Calu3 (cell line): Measurements from ENCODE around the gene RBM39. TPM values are rescaled to one million over a fixed set of nuclear protein-coding genes. Genes with fewer than 3 reads are reported as not detected.

Source experiments
- BruUV-seq: library from RNA; stranded (reverse); fragments of 400-500 nt; replicated peaks from 2 replicates; lab custom pipeline; 2021; lab: Mats Ljungman, UMichigan
- CTCF ChIA-PET: fragments of 300-600 bp; sonication (Branson Sonifier 250); formaldehyde crosslinking; loops from one replicate; lab custom pipeline; 2022; ENCODE audit warnings: antibody characterized with exemption; lab: Charles Lee
- DNase-seq: peaks from one replicate; pipeline ENCODE4 v3.0.0; 2022
- H3K27ac Mint-ChIP-seq: one replicate; pipeline ENCODE4 v1.8.0; 2022; ENCODE audit warnings: mixed read lengths; ENCODE audit not compliant: unreplicated experiment
- H3K27me3 Mint-ChIP-seq: one replicate; pipeline ENCODE4 v1.8.0; 2022; ENCODE audit warnings: mixed read lengths; ENCODE audit not compliant: unreplicated experiment
- H3K36me3 Mint-ChIP-seq: one replicate; pipeline ENCODE4 v1.8.0; 2022; ENCODE audit warnings: mild to moderate bottlenecking, moderate library complexity, mixed read lengths; ENCODE audit not compliant: insufficient read depth, unreplicated experiment
- H3K4me1 Mint-ChIP-seq: one replicate; pipeline ENCODE4 v1.8.0; 2022; ENCODE audit warnings: mild to moderate bottlenecking, low read depth, mixed read lengths; ENCODE audit not compliant: unreplicated experiment
- H3K4me3 Mint-ChIP-seq: one replicate; pipeline ENCODE4 v1.8.0; 2022; ENCODE audit warnings: mild to moderate bottlenecking, low read depth, moderate library complexity, mixed read lengths; ENCODE audit not compliant: unreplicated experiment
- H3K9me3 Mint-ChIP-seq: one replicate; pipeline ENCODE4 v1.8.0; 2022; ENCODE audit warnings: low read depth, mixed read lengths; ENCODE audit not compliant: unreplicated experiment
- intact Hi-C: fragments of 100-400 bp; cut with micrococcal nuclease; formaldehyde crosslinking; loops from one replicate; pipeline ENCODE4 v1.10.0; 2022; ENCODE audit not compliant: unreplicated experiment
- total RNA-seq: library from RNA; stranded (reverse); gene quantifications from 2 replicates; pipeline ENCODE4 v1.2.3, GENCODE V29; 2022
- TF ChIP-seq, protein P1 (sequence below): fragments of 200-600 bp; IDR thresholded peaks from one replicate; pipeline ENCODE4 v1.8.0; 2022; ENCODE audit warnings: antibody characterized with exemption; ENCODE audit not compliant: unreplicated experiment

RBM39 gene
- total RNA-seq, 1 experiment from 2014 or later: 479 TPM

DNA sequence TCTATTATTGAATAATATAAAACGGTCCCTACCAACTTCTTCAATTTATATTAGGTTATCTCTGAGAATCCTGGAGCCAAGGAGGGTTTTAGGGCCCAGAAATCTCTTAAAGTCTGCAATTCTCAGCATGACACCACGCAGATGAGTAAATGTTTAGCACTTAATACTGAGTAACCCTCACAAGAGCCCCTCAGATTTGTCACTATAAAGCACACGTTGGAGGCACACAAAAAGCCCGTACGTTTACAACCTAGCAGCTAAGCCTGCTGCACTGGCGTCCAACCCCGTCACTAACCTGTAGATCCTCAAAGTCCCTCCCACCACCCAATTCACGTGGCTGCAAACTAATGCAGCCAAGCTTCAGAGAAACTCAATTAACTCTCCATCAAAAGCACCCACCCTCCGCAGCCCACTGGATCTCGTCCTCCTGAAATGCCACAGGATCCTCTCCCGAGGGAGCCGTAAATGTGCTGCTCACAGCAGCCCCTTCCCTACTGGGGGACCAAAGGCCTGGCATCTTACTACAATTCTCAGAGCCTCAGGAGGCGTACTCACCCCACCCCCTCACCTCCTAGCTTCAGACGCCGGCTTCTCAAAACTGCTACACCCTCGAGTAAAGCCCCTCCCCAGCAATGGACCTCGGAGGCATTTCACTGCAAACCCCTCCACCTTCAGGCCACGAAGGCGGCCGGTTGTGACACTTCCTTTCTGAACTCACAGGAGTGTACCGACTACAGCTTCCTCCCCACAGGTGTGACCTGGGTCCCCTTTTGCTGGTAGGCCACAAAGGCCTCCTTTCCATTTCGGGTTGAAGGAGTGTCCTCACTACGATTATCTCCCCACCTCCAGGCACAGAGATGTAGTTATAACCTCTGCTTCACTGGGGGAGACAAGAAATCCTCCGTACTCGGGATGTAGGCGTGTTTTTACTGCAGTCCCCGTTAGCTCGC lies 78.3 kb downstream of the RBM39 start:
- DNase-seq: peak; percentile 61
- Mint-ChIP-seq H3K9me3 (no peaks in the 10 kb centered on the region), H3K36me3 (peaks cover 52% of the 10 kb centered on the region), H3K27ac (peak overlapping the region; percentile 99), H3K4me3 (peak overlapping the region; percentile 98), H3K27me3 (no peaks in the 10 kb centered on the region), H3K4me1 (peaks cover 48% of the 10 kb centered on the region)
- CTCF ChIA-PET: interaction anchor here (0.5 to 1.7 kb wide), 10 partner anchors 12 to 565 kb away, joined by 3 to 9 read pairs (median 4); partner anchors contain the start of genes CEP250 and SCAND1
- TF ChIP-seq, protein P1, sequence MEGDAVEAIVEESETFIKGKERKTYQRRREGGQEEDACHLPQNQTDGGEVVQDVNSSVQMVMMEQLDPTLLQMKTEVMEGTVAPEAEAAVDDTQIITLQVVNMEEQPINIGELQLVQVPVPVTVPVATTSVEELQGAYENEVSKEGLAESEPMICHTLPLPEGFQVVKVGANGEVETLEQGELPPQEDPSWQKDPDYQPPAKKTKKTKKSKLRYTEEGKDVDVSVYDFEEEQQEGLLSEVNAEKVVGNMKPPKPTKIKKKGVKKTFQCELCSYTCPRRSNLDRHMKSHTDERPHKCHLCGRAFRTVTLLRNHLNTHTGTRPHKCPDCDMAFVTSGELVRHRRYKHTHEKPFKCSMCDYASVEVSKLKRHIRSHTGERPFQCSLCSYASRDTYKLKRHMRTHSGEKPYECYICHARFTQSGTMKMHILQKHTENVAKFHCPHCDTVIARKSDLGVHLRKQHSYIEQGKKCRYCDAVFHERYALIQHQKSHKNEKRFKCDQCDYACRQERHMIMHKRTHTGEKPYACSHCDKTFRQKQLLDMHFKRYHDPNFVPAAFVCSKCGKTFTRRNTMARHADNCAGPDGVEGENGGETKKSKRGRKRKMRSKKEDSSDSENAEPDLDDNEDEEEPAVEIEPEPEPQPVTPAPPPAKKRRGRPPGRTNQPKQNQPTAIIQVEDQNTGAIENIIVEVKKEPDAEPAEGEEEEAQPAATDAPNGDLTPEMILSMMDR: no peak
- intact Hi-C loops: loop anchor here (2.0 to 10.0 kb wide), 4 partner anchors 46 to 149 kb away; partner anchors contain the start of genes RBM39 and SPAG4
- BruUV-seq: no TSS peak

DNA sequence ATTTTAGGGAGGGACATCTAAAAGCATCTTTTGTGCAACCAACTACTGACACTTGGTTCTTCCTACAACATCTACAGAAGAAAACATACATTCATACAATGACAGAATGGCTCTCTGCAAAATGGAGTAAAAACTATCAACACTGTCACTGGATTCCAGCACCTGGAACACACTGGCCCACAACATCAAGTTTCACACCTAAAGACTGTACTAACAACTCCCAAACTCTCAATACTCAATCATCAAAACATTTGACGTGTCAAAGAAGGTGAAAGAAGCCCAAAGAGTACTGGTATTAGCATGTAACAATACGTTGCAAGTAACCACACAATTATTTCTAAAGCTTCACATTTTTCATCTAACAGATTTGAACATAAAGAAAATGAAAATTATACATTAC lies 79.5 kb downstream of the RBM39 start:
- no TSS peak for BruUV-seq
- peak overlapping the region; percentile 99 for H3K27ac Mint-ChIP-seq
- CTCF ChIA-PET: no interaction called here
- H3K9me3 Mint-ChIP-seq: no peaks in the 10 kb centered on the region
- H3K4me1 Mint-ChIP-seq: peaks cover 53% of the 10 kb centered on the region
- H3K36me3 Mint-ChIP-seq: peaks cover 57% of the 10 kb centered on the region
- peak overlapping the region; percentile 98 for H3K4me3 Mint-ChIP-seq
- H3K27me3 Mint-ChIP-seq: no peaks in the 10 kb centered on the region
- intact Hi-C loops: loop anchor here (2.0 to 10.0 kb wide), 3 partner anchors 45 to 148 kb away; partner anchors contain the start of gene SPAG4
- TF ChIP-seq, protein P1: no peak
- no peak for DNase-seq

DNA sequence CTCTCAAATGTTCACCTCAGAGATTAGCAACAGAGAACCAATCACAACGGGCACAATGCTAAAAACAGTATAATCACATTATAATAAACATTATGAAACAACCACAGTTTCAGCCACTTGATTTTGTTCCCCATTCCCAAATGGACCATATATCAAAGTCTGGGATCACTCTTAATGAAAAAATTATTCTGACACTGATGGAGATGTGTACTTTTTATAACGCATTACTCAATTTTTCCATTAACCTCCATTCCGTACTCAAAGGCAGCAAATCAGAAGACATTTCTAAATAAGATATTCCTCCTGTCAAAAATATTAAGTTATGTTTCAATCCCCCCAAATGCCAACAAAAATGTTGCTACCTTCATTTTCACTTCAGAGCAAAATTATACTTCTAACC lies 80.2 kb downstream of the RBM39 start:
- CTCF ChIA-PET: interaction anchor here (1.1 to 1.5 kb wide), 2 partner anchors 43 to 356 kb away, joined by 3 to 5 read pairs; no protein-coding TSS in a partner anchor

DNA sequence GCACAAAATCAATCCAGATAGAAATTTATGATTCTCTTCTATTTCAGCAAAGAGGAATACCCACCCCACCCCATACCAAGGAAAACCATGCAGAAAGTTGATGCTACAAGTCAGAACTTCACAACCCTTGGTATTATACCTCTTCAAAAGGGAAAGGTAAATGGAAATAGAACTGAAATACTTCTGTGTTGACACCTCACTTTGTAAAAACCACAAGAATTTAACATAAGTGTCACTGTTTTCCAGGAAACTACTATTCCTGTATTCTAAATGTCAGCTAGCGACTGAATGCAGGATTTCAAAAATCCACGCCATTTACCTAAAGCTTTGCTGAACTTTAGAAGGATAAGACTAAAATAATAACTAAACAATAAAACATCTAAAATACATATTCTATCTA lies 81.0 kb downstream of the RBM39 start:
- no peak for DNase-seq
- Mint-ChIP-seq H3K36me3 (peaks cover 71% of the 10 kb centered on the region), H3K4me3 (peak overlapping the region; percentile 98), H3K27me3 (no peaks in the 10 kb centered on the region), H3K9me3 (no peaks in the 10 kb centered on the region), H3K4me1 (peaks cover 60% of the 10 kb centered on the region), H3K27ac (peak overlapping the region; percentile 76)
- TF ChIP-seq, protein P1: no peak
- intact Hi-C loops: loop anchor here (5.0 to 10.0 kb wide), 2 partner anchors 44 to 146 kb away; partner anchors contain the start of gene SPAG4
- CTCF ChIA-PET: interaction anchor here (1.1 to 1.5 kb wide), 3 partner anchors 32 to 355 kb away, joined by 3 to 5 read pairs (median 3); no protein-coding TSS in a partner anchor
- BruUV-seq: no TSS peak

More for the DNA sequence above, 80.2 kb downstream of the RBM39 start:
- peak overlapping the region; percentile 98 for H3K4me3 Mint-ChIP-seq
- no peaks in the 10 kb centered on the region for H3K27me3 Mint-ChIP-seq
- H3K27ac Mint-ChIP-seq: peak overlapping the region; percentile 76
- H3K9me3 Mint-ChIP-seq: no peaks in the 10 kb centered on the region
- H3K36me3 Mint-ChIP-seq: peaks cover 63% of the 10 kb centered on the region
- TF ChIP-seq, protein P1: no peak
- DNase-seq: no peak
- H3K4me1 Mint-ChIP-seq: peaks cover 59% of the 10 kb centered on the region
- intact Hi-C loops: loop anchor here (2.0 to 10.0 kb wide), 3 partner anchors 45 to 147 kb away; partner anchors contain the start of gene SPAG4
- no TSS peak for BruUV-seq
